Astrocyte (in vitro differentiated cells and primary cell): ENCODE results near the gene SLC12A6. TPM values are rescaled to one million over a fixed set of nuclear protein-coding genes. Genes with fewer than 3 reads are reported as not detected.

ENCODE experiments used
- DNase-seq: peaks from one replicate; pipeline ENCODE4 v3.0.0-alpha.2; 2010; ENCODE audit warnings: low read depth
- FAIRE-seq: peaks from 2 replicates; lab custom pipeline; 2011; peaks lifted over from hg19 to GRCh38; lab: Jason Lieb, UNC
- H2AFZ ChIP-seq: 2 replicates; pipeline ENCODE4 v1.6.0; 2012; ENCODE audit warnings: low read depth, low read length, inconsistent platforms
- H3K27ac ChIP-seq: 2 replicates; pipeline ENCODE4 v1.5.1; 2011; ENCODE audit warnings: low read depth, low read length, inconsistent platforms
- H3K27me3 ChIP-seq: 2 replicates; pipeline ENCODE4 v1.6.0; 2011; ENCODE audit warnings: low read length, inconsistent platforms; ENCODE audit not compliant: insufficient read depth
- H3K36me3 ChIP-seq: 2 replicates; pipeline ENCODE4 v1.5.1; 2011; ENCODE audit warnings: low read length, inconsistent platforms; ENCODE audit not compliant: insufficient read depth
- H3K4me1 ChIP-seq: 2 replicates; pipeline ENCODE4 v1.5.1; 2011; ENCODE audit warnings: low read length, inconsistent platforms; ENCODE audit not compliant: insufficient read depth
- H3K4me2 ChIP-seq: 2 replicates; pipeline ENCODE4 v1.6.0; 2012; ENCODE audit warnings: low read length, inconsistent platforms
- H3K4me3 ChIP-seq: 2 replicates; pipeline ENCODE4 v1.5.1; 2011; ENCODE audit warnings: low read depth, mild to moderate bottlenecking, low read length, inconsistent platforms; ENCODE audit not compliant: insufficient read depth
- H3K79me2 ChIP-seq: 2 replicates; pipeline ENCODE4 v1.6.0; 2012; ENCODE audit warnings: mild to moderate bottlenecking, low read length, inconsistent platforms; ENCODE audit not compliant: insufficient read depth
- H3K9ac ChIP-seq: 2 replicates; pipeline ENCODE4 v1.6.0; 2012; ENCODE audit warnings: mild to moderate bottlenecking, low read length, inconsistent platforms
- H3K9me3 ChIP-seq: 2 replicates; pipeline ENCODE4 v1.5.1; 2012; ENCODE audit warnings: low read depth, mild to moderate bottlenecking, low read length, inconsistent platforms; ENCODE audit not compliant: insufficient read depth
- H4K20me1 ChIP-seq: 2 replicates; pipeline ENCODE4 v1.6.0; 2012; ENCODE audit warnings: low read length, inconsistent platforms; ENCODE audit not compliant: insufficient read depth
- H3K27ac Mint-ChIP-seq: one replicate; pipeline ENCODE4 v1.8.0; 2021; ENCODE audit warnings: mild to moderate bottlenecking, mixed read lengths; ENCODE audit not compliant: unreplicated experiment
- H3K27me3 Mint-ChIP-seq: one replicate; pipeline ENCODE4 v1.8.0; 2021; ENCODE audit warnings: low read depth, mixed read lengths; ENCODE audit not compliant: unreplicated experiment
- H3K36me3 Mint-ChIP-seq: one replicate; pipeline ENCODE4 v1.8.0; 2021; ENCODE audit warnings: low read depth, mixed read lengths; ENCODE audit not compliant: unreplicated experiment
- H3K4me1 Mint-ChIP-seq: one replicate; pipeline ENCODE4 v1.8.0; 2021; ENCODE audit warnings: low read depth, mixed read lengths; ENCODE audit not compliant: unreplicated experiment
- H3K4me3 Mint-ChIP-seq: one replicate; pipeline ENCODE4 v1.8.0; 2021; ENCODE audit warnings: mild to moderate bottlenecking, moderate library complexity, mixed read lengths; ENCODE audit not compliant: unreplicated experiment
- H3K9me3 Mint-ChIP-seq: one replicate; pipeline ENCODE4 v1.8.0; 2021; ENCODE audit warnings: mild to moderate bottlenecking, mixed read lengths; ENCODE audit not compliant: unreplicated experiment
- CTCF ChIP-seq: IDR thresholded peaks from 2 replicates; pipeline ENCODE4 v1.5.1; 2011; ENCODE audit warnings: low read depth, mild to moderate bottlenecking, inconsistent platforms, low read length, moderate library complexity; ENCODE audit not compliant: insufficient read depth
- EZH2 ChIP-seq: IDR thresholded peaks from 2 replicates; pipeline ENCODE4 v1.6.1; 2012; ENCODE audit warnings: mild to moderate bottlenecking, low read length, inconsistent platforms; ENCODE audit not compliant: insufficient read depth
- total RNA-seq: library from RNA; stranded (reverse); gene quantifications from 2 replicates; pipeline ENCODE4 v1.2.1, GENCODE V29; 2021

SLC12A6 gene
- total RNA-seq, 1 donor from 2014 or later, result 15.8 TPM

- H3K4me1 ChIP-seq, result peaks cover 10% of the 10 kb centered on the region
- H3K4me1 Mint-ChIP-seq, result peaks cover 13% of the 10 kb centered on the region
- no peaks in the 10 kb centered on the region for H3K36me3 ChIP-seq
- DNase-seq (peak; percentile 72), FAIRE-seq (no peak)
- no peaks in the 10 kb centered on the region for H3K27me3 Mint-ChIP-seq
- H3K4me2 ChIP-seq, result peak within 1 kb of the TSS; percentile 87
- no peaks in the 10 kb centered on the region for H3K9me3 ChIP-seq
- H3K27ac ChIP-seq, result peak within 1 kb of the TSS; percentile 86
- H3K4me3 ChIP-seq, result peak within 1 kb of the TSS; percentile 86
- H3K4me3 Mint-ChIP-seq, result peak within 1 kb of the TSS; percentile 96
- peaks cover 21% of the 10 kb centered on the region for H4K20me1 ChIP-seq
- H3K36me3 Mint-ChIP-seq, result peaks cover 4% of the 10 kb centered on the region
- H3K27me3 ChIP-seq, result no peaks in the 10 kb centered on the region
- H3K79me2 ChIP-seq, result peaks cover 49% of the 10 kb centered on the region
- H3K9ac ChIP-seq, result peak within 1 kb of the TSS; percentile 94
- peak within 1 kb of the TSS; percentile 68 for H2AFZ ChIP-seq
- H3K9me3 Mint-ChIP-seq, result no peaks in the 10 kb centered on the region
- peak within 1 kb of the TSS; percentile 98 for H3K27ac Mint-ChIP-seq
- TF ChIP-seq EZH2 (no peak), CTCF (peak; percentile 86)
Measured at GRCh38 chr15:34209421-34210282, 127.9 kb downstream of the SLC12A6 start, which contains the start of gene KATNBL1. Gene KATNBL1, minus strand, starts transcription at chr15:34210096. Its CDS starts 46,420 bp downstream, at chr15:34163676.

- no peak for FAIRE-seq
Measured at GRCh38 chr15:34206011-34206410, 131.6 kb downstream of the SLC12A6 start.

More at GRCh38 chr15:34206011-34206410, 131.6 kb downstream of the SLC12A6 start:
- no peaks in the 10 kb centered on the region for H3K27me3 ChIP-seq
- peaks cover 6% of the 10 kb centered on the region for H3K36me3 Mint-ChIP-seq
- peaks cover 85% of the 10 kb centered on the region for H3K79me2 ChIP-seq
- no peak overlapping the region for H3K27ac ChIP-seq
- H3K9ac ChIP-seq, result no peak overlapping the region
- H3K4me3 Mint-ChIP-seq, result no peak overlapping the region
- H3K4me1 Mint-ChIP-seq, result peaks cover 18% of the 10 kb centered on the region
- peaks cover 10% of the 10 kb centered on the region for H3K4me1 ChIP-seq
- no peak overlapping the region for H3K4me3 ChIP-seq
- no peak overlapping the region for H2AFZ ChIP-seq
- no peaks in the 10 kb centered on the region for H3K9me3 ChIP-seq
- no peak overlapping the region for H3K27ac Mint-ChIP-seq
- no peak overlapping the region for H3K4me2 ChIP-seq
- H4K20me1 ChIP-seq, result peaks cover 47% of the 10 kb centered on the region
- no peaks in the 10 kb centered on the region for H3K27me3 Mint-ChIP-seq
- no peaks in the 10 kb centered on the region for H3K9me3 Mint-ChIP-seq
- H3K36me3 ChIP-seq, result no peaks in the 10 kb centered on the region
- DNase-seq, result peak; percentile 64
- TF ChIP-seq EZH2 (no peak), CTCF (no peak)
